ENCODE measurements around the gene CMA1. TPM values are rescaled to one million over a fixed set of nuclear protein-coding genes. Genes with fewer than 3 reads are reported as not detected.

The CMA1 gene
- total and polyA plus RNA-seq, 2 of the 8 experiments (the other 6 are each of a cell fraction or from before 2014, with no cell fraction given) = not detected

GRCh38 chr14:24463017-24463883 is 44.8 kb downstream of the CMA1 start (continued):
- no peak for TF ChIP-seq YY1 (IDR thresholded peaks at IDR 0.05; ENCODE audit: low read depth, low read length)
- no peak for TF ChIP-seq CHD1 (IDR thresholded peaks at IDR 0.05; ENCODE audit: low read depth, low read length)
- no peak for TF ChIP-seq CHD7 (IDR thresholded peaks at IDR 0.05; ENCODE audit: insufficient replicate concordance, low read length)
- TF ChIP-seq BCL11A (IDR thresholded peaks at IDR 0.05; ENCODE audit: low read depth in 2 of 2, low read length in 2 of 2) = no peak

Data from H1 (cell line).